ENCODE data around the gene OR51F2. TPM values are rescaled to one million over a fixed set of nuclear protein-coding genes. Genes with fewer than 3 reads are reported as not detected.
"Not testable (repeated sequence)": the region's sequence is repeated elsewhere in the genome, so short reads cannot be mapped to it uniquely, and the experiment has no call there.

Gene OR51F2
- total and polyA plus RNA-seq, 2 donors from 2014 or later, result not detected

DNA sequence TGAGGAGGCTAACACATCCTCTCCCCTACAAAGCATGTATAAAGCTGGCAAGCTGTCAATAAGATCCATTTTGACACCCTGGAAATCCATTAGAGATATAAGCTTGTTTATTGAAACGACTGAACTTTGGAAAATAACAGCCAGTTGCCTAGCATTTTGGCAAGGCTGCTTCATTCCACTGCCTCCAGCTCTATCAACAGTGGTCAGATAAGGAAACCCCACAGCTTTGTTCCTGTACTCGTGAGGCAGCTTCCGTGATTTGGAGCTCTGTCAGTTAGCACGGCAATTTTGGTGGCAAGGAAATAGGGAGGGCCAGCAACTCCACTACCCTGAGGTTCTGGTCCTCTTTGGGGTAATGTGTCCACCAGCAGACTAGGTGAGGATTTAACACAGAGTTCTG lies 29.9 kb downstream of the OR51F2 start:
- H3K4me3 ChIP-seq (ENCODE audit: low read length in 3 of 3), result no peak overlapping the region
- H3K27ac ChIP-seq (ENCODE audit: low read depth in 2 of 2, low read length in 2 of 2), result no peak overlapping the region
- intact Hi-C loops (cut with DNase I), result no loop called here
- DNase-seq (peak in 1 of 5 donors; percentile 5), FAIRE-seq (no peak)
- no peaks in the 10 kb centered on the region for H3K36me3 ChIP-seq (ENCODE audit: control insufficient read depth in 2 of 3, insufficient read depth in 3 of 3, low read length in 3 of 3)
- no peaks in the 10 kb centered on the region for H3K4me1 ChIP-seq (ENCODE audit: control insufficient read depth in 2 of 3, insufficient read depth in 2 of 3, low read depth in 1 of 3, low read length in 3 of 3)
- H3K9ac ChIP-seq (ENCODE audit: low read length in 3 of 3), result no peak overlapping the region
- TF ChIP-seq, protein P1, sequence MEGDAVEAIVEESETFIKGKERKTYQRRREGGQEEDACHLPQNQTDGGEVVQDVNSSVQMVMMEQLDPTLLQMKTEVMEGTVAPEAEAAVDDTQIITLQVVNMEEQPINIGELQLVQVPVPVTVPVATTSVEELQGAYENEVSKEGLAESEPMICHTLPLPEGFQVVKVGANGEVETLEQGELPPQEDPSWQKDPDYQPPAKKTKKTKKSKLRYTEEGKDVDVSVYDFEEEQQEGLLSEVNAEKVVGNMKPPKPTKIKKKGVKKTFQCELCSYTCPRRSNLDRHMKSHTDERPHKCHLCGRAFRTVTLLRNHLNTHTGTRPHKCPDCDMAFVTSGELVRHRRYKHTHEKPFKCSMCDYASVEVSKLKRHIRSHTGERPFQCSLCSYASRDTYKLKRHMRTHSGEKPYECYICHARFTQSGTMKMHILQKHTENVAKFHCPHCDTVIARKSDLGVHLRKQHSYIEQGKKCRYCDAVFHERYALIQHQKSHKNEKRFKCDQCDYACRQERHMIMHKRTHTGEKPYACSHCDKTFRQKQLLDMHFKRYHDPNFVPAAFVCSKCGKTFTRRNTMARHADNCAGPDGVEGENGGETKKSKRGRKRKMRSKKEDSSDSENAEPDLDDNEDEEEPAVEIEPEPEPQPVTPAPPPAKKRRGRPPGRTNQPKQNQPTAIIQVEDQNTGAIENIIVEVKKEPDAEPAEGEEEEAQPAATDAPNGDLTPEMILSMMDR (IDR thresholded peaks at IDR 0.05; ENCODE audit: borderline replicate concordance, extremely low read depth, insufficient read depth), result no peak
- H3K27me3 ChIP-seq (ENCODE audit: control insufficient read depth, insufficient read depth, low read length), result no peaks in the 10 kb centered on the region
- no peaks in the 10 kb centered on the region for H3K9me3 ChIP-seq (ENCODE audit: control insufficient read depth in 2 of 3, insufficient read depth in 1 of 3, low read length in 3 of 3)

DNA sequence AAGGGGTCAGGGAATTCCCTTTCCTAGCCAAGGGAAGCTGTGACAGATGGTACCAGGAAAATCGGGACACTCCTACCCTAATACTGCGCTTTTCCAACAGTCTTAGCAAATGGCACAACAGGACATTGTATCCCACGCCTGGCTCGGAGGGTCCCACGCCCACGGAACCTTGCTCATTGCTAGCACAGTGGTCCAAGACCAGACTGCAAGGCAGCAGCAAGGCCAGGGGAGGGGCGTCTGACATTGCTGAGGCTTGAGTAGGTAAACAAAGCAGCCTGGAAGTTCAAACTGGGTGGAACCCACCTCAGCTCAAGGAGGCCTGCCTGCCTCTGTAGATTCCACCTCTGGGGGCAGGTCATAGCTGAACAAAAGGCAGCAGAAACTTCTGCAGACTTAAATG lies 33.2 kb downstream of the OR51F2 start:
- DNase-seq; H3K36me3 ChIP-seq (ENCODE audit: control insufficient read depth in 2 of 3, insufficient read depth in 3 of 3, low read length in 3 of 3); H3K4me1 ChIP-seq (ENCODE audit: control insufficient read depth in 2 of 3, insufficient read depth in 2 of 3, low read depth in 1 of 3, low read length in 3 of 3); H3K4me3 ChIP-seq (ENCODE audit: low read length in 3 of 3); H3K9ac ChIP-seq (ENCODE audit: low read length in 3 of 3); FAIRE-seq; H3K9me3 ChIP-seq (ENCODE audit: control insufficient read depth in 2 of 3, insufficient read depth in 1 of 3, low read length in 3 of 3); intact Hi-C loops (cut with DNase I); H3K27ac ChIP-seq (ENCODE audit: low read depth in 2 of 2, low read length in 2 of 2); H3K27me3 ChIP-seq (ENCODE audit: control insufficient read depth, insufficient read depth, low read length): not testable (repeated sequence)

DNA sequence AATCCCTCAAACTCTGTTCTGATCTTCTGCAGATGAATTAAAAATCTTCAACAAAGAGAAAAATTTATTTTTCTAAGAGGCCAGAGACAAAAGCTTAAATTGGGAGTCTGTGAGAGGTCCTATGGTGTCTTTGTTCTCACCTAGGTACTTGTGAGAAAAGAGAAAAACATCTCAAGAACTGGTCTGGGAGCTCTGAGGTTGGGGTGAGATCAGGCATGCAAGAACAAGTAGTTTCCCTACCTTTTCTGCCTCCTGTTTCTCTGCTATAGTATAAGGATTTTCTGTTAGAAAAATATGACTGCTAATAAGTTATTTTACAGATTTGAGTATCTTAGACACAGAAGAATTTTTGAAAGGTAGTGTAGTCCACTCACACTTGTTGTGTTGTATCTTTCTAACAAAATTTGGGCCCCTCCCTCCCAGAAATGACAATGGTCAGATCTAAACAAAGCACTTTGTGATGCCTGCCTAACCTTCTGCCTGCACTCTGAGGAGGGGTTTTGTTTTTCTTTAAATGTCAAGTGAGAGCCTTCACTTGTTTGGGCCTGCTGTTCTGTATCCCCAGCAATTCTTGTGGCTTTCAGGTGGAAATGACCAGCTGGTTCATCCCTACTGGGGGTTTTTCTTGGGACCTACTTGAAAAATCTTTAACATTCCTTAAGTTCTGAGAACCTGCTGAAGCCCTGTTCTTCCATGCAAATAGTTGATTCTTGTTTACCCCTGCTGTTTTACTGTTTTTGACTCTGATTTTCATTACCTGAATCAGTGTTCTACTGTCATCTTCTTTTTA lies 41.5 kb downstream of the OR51F2 start:
- no peaks in the 10 kb centered on the region for H3K4me1 ChIP-seq (ENCODE audit: control insufficient read depth in 2 of 3, insufficient read depth in 2 of 3, low read depth in 1 of 3, low read length in 3 of 3)
- no peak for FAIRE-seq
- intact Hi-C loops (cut with DNase I), result no loop called here
- H3K36me3 ChIP-seq (ENCODE audit: control insufficient read depth in 2 of 3, insufficient read depth in 3 of 3, low read length in 3 of 3), result no peaks in the 10 kb centered on the region
- H3K27ac ChIP-seq (ENCODE audit: low read depth in 2 of 2, low read length in 2 of 2), result no peak overlapping the region
- H3K27me3 ChIP-seq (ENCODE audit: control insufficient read depth, insufficient read depth, low read length), result no peaks in the 10 kb centered on the region
- no peak overlapping the region for H3K9ac ChIP-seq (ENCODE audit: low read length in 3 of 3)
- DNase-seq, result no peak
- TF ChIP-seq, protein P1 (IDR thresholded peaks at IDR 0.05; ENCODE audit: borderline replicate concordance, extremely low read depth, insufficient read depth), result no peak
- no peak overlapping the region for H3K4me3 ChIP-seq (ENCODE audit: low read length in 3 of 3)
- H3K9me3 ChIP-seq (ENCODE audit: control insufficient read depth in 2 of 3, insufficient read depth in 1 of 3, low read length in 3 of 3), result no peaks in the 10 kb centered on the region

DNA sequence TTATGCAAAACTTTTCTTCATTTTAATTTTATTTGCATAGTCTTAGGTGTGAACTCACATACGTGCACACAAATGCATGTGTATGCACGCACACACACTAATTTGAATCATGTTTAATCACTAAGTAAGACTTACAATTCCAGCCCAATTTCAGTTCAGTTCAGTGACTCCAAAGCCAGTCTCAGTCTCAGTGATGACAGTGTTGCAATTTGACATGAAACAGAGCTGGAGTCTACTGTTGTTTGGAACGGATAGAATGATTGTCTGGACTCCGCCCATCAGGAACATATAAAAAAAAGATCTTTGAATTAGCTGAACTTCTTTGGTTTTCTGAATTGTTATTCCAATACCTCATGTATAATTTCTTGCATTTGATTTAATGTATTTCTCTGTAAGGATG lies 42.8 kb downstream of the OR51F2 start:
- Histone ChIP-seq H3K27ac (ENCODE audit: low read depth in 2 of 2, low read length in 2 of 2) (no peak overlapping the region), H3K4me1 (ENCODE audit: control insufficient read depth in 2 of 3, insufficient read depth in 2 of 3, low read depth in 1 of 3, low read length in 3 of 3) (no peaks in the 10 kb centered on the region), H3K27me3 (ENCODE audit: control insufficient read depth, insufficient read depth, low read length) (no peaks in the 10 kb centered on the region), H3K9me3 (ENCODE audit: control insufficient read depth in 2 of 3, insufficient read depth in 1 of 3, low read length in 3 of 3) (no peaks in the 10 kb centered on the region), H3K36me3 (ENCODE audit: control insufficient read depth in 2 of 3, insufficient read depth in 3 of 3, low read length in 3 of 3) (no peaks in the 10 kb centered on the region), H3K9ac (ENCODE audit: low read length in 3 of 3) (no peak overlapping the region), H3K4me3 (ENCODE audit: low read length in 3 of 3) (no peak overlapping the region)
- FAIRE-seq (no peak), DNase-seq (no peak)
- TF ChIP-seq, protein P1 (IDR thresholded peaks at IDR 0.05; ENCODE audit: borderline replicate concordance, extremely low read depth, insufficient read depth), result no peak
- intact Hi-C loops (cut with DNase I), result no loop called here

Measured in kidney (tissue), 14 donors.